GM19035 (cell line): ENCODE measurements around the gene KCNIP4.

Experiments
- ATAC-seq: cut with Tn5 transposase; IDR thresholded peaks from one replicate; pipeline ENCODE4 v1.9.1; 2021; ENCODE audit not compliant: unreplicated experiment

Gene KCNIP4

DNA sequence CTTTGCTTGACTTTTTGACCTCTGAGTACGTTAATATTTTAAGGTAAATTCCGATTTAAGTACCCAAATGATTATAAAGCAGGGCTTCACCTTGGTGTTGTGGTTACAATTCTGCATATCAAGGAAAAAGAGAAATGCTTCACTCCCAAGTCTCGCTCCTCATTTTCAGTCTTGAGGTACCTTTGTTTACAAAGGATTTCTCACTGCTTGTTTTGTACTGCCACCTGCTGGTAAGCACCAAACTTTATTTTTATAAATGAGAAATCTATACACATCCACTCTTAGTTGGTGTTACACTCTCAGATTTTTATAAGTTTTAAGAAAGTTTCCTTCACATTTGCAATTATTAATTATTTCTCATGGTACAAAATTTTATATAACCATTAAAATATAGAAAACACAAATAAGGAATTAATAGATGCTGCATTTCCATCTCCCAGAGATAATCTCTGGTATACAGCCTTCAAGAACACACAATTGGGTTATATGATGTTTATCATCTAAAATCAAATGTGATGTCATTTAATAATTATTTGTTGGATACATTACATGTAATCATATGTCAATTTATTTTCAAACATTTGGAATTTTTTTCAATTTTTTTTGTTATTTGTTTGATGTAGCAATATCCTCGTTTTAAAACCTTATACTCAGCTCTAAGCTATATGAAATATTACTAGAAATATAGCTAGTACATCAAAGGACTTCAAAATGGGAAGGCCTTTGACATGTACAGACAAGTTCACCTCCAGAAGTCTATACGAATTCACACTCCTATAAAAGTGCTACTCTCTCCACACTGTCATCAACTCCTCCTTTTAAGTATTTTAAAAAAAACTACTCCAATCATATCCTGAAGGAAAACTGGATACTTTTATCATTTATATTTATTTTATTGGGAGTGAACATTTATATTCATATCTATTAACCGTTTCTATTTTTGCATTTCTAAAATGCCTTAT lies 179.9 kb downstream of the KCNIP4 start:
- ATAC-seq = peak; percentile 55

DNA sequence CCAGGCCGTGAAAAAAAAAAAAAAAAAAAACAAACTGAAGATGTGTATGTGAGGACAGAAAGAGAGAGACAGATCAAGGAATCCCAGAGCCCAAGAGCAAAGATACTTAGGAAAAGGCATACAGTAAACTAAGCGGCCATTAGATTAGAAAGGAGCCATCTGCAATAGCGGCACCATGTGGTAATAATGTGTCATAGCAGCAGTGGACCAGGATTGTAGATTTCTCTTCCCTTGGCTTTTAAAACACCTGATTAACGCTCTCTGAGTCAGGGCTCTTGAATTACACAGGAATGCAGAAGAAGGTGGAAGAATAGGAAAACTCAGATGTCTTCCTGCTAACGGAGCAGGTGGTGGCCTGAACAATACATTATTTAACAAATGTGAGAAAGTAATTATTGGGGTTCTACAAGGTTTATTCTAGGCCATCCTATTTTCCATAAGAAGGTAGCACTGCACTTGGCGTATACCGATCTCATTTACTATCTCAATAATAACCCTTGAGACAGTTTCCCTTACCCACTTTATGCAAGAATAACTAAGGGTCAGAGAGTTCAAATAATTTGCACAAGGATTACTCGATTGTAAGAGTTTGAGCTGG lies 182.7 kb downstream of the KCNIP4 start:
- peak; percentile 73 for ATAC-seq

DNA sequence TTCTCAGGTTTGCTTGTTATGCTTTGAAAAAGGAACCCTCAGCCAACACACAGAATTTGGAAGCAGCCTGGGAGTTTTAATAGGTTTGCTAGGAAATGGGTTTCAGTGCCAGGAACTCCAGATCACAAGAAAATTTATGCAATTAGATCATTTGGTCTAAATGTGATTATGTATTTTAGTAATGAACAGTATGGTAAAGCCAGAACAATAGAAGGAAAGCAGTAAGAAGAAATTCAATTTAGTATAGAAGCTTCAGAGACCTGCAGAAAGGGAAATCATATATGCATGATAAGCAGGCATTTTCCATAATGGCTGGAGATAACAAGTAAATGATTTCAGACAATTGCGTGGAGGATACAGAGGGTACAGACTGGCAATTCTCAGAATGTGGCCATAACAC lies 184.7 kb downstream of the KCNIP4 start:
- ATAC-seq = no peak

DNA sequence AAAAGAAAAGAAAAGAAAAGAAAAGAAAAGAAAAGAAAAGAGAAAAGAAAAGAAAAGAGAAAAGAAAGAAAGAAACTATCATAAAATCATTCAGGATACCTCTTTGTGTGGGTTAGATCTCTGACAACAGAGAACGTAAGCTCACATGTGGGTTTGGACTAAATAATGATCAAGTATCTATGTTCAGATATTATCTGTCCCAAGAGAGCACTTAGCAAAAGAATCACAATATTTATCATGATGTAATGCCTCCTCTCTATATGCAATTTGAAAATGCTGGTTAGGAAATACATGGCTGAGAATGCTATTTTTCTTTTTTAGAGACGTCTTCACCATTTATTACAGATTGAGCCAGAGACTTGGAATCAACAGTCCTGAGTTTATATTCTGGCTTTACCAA lies 191.3 kb downstream of the KCNIP4 start:
- no peak for ATAC-seq

DNA sequence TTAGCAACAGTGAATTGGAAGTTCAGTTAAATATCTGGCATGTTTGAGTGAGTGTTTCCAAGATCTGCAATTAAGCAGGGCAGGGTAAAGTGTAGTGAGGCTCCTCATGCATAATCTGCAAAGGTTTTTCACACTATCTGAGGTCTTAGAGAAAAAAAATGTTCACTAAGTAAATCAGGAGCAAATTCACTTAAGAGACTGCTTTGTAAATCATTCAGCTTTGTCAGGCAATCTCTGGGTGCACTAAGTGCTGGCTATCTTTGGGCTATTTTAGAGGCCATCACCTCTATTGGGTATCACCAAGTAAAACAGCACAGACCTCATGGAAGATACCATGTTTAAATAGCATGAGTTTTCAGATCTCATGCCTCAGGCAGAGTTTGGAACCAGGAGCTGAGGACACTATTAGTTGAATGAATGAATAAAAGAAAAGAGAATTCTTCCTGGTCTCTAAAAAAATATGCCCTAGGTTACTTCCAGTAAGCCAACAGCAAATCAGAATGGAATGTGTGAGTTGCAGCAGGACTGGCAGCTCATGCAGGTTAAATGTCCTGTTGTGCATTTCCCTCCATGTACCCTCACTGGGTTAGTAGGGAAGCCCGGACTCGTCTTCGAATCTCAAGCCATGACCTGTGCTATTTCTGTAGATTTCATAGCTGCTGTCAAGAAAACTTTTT lies 195.3 kb downstream of the KCNIP4 start:
- no peak for ATAC-seq

DNA sequence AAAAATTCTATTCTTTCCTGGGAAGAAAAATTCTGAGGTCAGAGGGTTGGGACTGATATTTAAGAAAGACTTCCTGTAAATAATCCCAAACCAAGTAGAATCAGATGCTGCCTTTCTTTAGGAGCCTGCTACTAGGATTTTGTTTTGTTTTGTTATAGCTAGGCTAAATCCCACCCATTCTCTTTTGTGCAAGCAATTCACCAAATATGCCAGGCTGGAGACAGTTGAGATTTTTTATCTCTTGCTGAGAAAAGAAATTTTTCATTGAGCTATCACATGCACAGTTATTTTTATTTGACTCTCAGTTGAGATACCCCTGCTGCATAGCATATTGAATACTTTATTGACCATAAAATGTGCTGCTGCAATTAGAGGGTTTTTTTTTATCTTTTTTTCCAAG lies 196.0 kb downstream of the KCNIP4 start:
- no peak for ATAC-seq

DNA sequence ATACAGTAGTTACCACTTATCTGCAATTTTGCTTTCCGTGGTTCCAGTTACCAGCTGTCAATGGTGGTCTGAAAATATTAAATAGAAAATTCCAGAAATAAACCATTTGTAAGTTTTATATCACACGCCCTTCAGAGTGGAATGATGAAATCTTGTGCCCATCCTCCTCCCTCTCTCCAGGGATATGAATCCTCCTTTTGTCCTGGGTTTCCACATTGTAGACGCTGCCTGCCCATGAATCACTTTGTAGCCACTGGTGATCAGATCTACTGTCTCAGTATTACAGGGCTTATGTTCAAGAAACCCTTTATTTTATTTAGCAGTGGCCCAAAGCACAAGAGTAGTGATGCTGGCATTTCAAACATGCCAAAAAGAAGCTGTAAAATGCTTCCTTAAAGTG lies 198.6 kb downstream of the KCNIP4 start:
- no peak for ATAC-seq

DNA sequence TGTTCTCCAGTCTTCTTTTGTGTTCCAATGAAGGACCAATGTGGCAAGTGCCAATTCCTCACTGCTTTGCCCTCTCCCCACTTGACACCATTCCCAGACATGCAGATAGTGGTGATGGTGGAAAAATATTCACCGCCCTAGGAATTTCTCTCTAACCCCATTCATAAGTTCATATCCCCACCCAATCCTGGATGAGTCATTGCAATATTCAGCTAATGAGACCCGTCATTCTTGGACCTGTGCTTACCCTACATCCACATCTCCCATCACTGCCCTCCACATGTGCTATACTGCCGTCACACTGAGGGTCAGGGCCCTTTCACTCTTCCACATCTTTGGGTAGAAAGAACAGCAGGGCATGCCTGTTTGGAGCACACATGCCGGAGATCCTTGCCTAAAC lies 199.2 kb downstream of the KCNIP4 start:
- no peak for ATAC-seq

DNA sequence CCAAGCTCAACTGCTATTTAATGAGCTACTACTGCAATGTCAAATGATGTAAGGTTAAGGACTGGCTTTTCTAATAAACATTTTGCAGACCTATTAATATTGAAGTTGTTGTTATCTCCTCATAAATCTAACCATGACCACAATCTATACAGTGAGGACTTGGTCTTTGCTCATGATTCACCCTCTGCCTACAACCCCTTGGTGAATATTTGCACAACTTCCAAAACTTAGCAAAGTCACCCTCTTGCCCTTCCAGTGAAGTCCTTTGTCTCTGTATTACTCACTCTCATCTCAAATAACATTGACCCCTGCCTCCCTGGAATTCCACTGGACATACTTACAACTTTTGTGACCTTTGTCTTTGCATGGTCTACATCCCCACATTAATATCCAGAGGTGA lies 204.5 kb downstream of the KCNIP4 start:
- no peak for ATAC-seq

DNA sequence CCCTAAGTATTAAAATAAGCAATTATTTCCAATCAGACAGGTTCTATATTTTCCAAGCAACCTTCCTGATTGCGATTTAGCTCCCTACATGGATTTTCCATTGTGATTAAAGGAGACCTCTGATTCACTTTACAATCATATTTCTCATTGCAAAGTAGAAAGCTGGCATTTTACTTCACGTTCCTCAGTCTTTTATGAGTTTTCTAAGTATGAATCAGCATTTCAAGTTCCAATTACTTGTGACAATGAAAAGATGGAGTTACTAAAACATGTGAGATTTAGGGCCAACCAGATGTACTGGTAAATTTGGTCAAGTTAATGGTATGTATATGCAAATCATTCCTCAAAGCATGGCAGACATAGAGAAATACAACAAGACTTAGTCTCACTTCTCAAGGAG lies 206.2 kb downstream of the KCNIP4 start:
- no peak for ATAC-seq

DNA sequence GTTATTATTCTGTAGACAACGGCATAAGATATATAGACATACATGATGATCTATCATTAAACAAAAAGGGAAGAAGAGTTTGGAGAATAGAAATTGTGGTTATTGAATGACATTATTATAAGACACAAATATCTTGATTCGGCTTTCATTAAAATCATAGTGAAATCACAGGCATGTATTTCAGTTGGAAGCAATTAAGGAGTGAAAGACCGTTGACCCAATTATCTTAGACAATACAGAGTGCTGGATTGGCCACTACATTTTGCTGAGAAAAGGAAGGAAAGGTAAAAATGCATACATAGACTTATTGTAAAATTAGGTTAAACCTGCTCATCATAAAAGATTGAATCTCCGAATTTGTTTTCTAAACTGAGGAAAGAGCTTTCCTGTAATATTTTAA lies 209.8 kb downstream of the KCNIP4 start:
- no peak for ATAC-seq

DNA sequence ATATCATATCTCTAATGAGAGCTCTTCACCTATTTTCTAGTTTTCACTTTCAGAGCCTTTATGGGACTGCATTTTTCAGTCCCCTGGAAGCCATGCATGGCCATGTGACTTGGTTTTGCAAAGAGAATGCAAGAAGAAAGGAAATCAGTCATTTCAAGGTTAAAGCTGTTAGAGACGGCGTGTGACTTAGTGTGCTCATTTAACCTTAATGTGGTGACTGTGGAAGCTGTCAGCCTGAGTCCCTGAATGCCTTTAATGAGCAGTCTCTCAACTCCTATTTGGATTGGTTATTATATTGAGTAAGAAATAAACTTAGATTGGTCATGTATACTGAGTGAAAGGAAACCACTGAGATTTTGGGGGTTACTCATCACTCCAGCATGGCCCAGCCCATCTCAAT lies 212.7 kb downstream of the KCNIP4 start:
- no peak for ATAC-seq

DNA sequence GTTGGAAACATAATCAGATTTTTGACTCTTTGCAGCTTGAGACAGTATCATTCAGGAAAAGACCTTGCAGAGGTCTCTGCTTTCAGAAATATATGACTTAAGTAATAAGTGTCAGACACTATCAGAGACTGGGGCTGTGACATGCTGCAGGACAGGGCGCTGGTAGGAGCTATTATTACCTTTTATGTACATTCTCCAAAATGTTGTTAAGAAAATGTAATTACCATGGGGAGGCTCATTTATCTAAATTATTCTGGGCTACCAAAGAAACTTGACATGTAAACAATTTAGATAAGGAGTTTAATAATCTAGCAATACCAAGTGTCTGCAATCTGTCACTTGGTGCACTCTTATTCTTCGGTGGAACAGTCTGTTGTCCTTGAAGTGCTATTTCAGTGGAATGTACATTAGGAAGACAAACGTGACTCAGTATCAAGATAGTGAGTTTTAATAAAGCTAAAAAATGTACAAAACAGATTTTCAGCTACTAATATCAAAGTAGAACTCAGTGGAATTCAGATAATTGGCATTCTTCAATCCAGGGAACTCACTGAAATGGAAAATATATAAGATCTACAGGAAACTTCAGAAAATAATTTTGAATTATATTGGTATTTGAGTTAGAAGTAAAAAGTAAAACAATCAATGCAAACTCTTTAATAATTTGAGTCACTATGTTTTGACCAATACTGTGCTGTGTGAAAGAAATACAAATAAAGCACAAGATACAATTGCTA lies 214.5 kb downstream of the KCNIP4 start:
- ATAC-seq = no peak

DNA sequence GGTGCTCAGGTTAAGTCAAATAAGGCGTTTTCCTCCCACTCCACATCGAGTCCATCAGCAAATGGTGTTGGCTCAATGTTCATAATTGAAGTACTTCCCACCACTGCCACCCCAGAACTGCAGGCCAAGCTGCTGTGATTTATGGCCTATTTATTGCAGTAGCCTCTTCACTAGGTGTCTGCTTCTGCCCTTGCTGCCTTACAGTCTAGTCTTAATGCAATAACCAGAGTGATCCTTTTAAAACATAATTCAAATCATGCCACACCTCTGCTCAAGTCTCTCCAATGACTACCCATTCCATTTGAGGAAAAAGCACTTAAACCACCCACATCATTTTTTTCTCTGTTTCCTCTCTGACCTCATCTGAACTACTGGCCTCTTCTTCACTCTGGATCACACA lies 220.3 kb downstream of the KCNIP4 start:
- no peak for ATAC-seq

DNA sequence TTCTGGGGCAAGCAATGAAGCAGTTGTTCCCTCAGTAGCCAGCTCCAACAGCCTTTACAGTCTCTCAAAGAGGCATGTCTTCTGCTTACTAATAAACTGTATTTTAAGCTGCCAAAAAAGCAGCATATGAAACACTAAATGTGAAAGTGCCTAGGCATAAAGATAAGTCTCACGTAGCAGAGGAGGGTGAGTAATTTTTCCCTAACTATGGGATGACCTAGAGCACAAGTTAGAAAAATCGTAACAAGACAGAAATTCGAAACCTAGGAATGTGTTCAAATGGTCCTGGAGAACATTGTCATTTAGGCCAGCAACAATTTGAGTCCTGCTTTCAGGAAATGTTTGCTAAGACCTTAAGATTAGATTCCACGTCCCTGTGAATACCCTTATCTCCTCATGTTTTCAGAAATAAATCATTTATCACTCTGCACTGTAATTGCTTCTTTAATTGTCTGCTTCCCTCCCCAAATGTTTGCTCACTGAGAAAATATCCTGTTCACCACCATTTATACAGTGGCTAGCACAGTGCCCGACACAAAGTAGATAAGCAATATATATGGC lies 222.2 kb downstream of the KCNIP4 start:
- ATAC-seq = no peak

DNA sequence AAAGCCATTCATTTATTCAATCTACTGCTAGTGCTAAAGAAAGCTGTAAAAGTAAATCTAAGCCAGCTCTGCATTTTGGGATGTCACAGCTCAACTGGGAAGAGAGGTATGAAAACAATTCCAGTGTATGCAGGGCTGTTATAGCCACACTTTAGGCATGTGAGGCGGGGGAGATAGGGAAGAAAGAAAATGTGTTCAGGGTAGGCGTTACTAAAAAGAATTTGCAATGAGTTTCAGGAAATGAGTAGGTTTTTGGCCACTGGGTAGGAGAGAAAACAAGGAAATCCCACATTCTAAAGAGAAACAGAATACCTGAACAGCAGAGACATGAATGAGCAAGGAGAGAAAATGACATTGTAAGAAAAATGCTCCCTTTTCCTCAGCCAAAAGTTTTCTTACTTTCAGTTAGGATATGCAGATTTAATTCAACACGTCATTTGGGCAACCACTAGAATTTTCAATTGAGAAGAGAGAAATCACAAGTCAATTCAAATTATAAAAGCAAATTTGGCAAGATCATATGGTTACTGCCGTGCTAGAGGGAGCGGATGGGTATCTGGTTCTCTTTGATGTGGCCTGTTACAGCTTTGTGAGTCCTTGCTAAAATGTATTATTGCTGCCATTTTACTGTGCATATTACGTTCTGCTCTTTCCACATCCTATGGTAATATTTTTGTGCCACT lies 226.3 kb downstream of the KCNIP4 start:
- ATAC-seq = no peak

DNA sequence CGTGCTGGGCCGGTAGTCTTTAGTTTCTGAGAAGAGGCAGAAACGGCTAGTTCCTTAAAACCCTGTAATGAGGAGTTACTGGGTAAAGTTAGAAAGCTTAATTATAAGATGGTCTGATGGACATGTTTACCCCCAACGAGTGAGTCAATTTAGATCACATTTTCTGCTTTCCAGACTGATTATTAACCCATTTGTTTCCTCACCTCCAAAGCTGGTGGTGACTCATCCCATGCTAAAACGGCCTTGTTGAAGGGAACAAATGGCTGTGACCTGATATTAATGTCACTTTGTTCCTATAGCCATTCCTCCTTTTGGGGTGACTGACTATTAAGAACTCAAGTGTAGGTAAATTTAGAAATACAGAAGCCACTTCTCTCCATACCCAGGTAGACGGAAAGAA lies 232.0 kb downstream of the KCNIP4 start:
- no peak for ATAC-seq

DNA sequence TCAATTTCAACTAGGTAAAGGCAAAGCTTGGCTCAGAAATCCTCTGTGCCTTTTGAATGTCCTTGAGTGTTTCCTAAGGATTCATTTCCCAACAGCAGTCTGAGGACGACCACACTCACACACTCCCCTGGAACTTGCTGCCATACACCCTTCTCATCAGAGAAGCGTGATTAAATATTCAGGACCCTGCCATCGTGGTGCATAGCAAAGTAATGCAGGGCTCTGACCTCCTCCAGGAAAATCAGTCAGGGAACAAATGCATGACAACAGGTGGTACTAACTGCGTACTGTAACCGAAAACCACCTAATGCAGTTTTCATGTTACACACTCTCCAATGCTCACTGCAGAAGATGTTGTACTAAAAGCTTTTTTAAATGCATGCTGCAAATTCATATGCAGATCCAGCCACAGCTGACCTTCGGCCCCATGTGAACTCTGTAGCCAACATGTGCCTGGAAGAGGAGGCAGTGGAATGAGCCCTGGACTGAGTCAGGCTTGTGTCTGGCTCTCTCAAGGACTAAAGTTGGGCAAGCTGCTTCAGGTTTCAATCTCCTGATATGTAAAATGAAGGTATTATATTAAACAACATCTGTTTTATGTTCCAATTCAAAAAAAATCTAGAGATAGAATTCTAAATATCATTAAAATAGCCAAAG lies 238.3 kb downstream of the KCNIP4 start:
- no peak for ATAC-seq

DNA sequence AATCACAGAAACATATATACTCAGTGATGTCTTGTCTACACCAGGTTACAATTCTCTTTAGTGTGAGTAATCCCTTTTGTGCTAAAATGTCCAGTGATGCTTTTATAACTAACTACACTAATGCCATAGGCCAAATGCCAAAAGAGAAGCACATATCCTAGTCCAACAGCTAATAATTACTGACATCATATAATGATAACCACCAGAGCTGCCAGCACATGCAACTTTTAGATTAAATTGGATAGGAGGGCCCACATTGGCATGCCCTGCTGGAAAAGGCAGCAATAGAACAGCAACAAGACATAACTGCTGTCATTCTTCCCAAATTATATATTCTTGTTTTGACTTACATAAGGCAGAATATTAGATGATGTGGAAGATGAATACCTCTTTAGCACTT lies 238.8 kb downstream of the KCNIP4 start:
- no peak for ATAC-seq

DNA sequence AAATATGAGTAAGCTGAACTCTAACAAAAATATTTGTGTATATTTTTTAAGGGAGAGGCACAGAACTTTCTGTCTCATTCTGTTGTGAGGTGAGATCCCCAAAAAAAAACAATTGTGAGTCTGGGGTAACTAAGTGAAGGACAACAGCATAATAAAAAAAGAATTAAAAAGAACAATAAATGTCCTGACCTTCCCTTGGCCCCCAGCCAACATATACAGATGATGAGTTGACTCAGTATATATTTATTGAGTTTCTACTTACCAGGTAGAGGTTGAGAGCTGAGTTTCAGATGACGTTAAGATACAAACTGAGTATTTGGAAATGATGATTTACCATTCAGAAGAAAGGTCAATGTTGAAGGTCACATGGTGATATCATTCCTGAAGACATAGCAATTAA lies 239.5 kb downstream of the KCNIP4 start:
- ATAC-seq = no peak
